Measurements from ENCODE around the gene ZNF592.
"Not testable (repeated sequence)": the region's sequence is repeated elsewhere in the genome, so short reads cannot be mapped to it uniquely, and the experiment has no call there.

Gene ZNF592

GRCh38 chr15:84832448-84833040, 84.2 kb downstream of the ZNF592 start:
- Mint-ChIP-seq H3K9me3 (ENCODE audit: low read depth) (no peaks in the 10 kb centered on the region), H3K4me1 (ENCODE audit: low read depth) (no peaks in the 10 kb centered on the region), H3K36me3 (no peaks in the 10 kb centered on the region), H3K4me3 (no peak overlapping the region), H3K27me3 (no peaks in the 10 kb centered on the region), H3K27ac (no peak overlapping the region)

- H3K27ac Mint-ChIP-seq, result no peak overlapping the region
- no peaks in the 10 kb centered on the region for H3K9me3 Mint-ChIP-seq (ENCODE audit: low read depth)
- H3K4me3 Mint-ChIP-seq, result no peak overlapping the region
- no peaks in the 10 kb centered on the region for H3K36me3 Mint-ChIP-seq
- no peaks in the 10 kb centered on the region for H3K4me1 Mint-ChIP-seq (ENCODE audit: low read depth)
- no peaks in the 10 kb centered on the region for H3K27me3 Mint-ChIP-seq
Observed at GRCh38 chr15:84833447-84834228, 85.2 kb downstream of the ZNF592 start.

- H3K4me3 Mint-ChIP-seq, result no peak overlapping the region
- H3K4me1 Mint-ChIP-seq (ENCODE audit: low read depth), result no peaks in the 10 kb centered on the region
Observed at GRCh38 chr15:84834229-84834955, 86.0 kb downstream of the ZNF592 start.

GRCh38 chr15:84834969-84835368, 86.6 kb downstream of the ZNF592 start:
- H3K4me3 Mint-ChIP-seq, result no peak overlapping the region
- H3K27me3 Mint-ChIP-seq, result no peaks in the 10 kb centered on the region
- no peak overlapping the region for H3K27ac Mint-ChIP-seq
- H3K36me3 Mint-ChIP-seq, result no peaks in the 10 kb centered on the region
- no peaks in the 10 kb centered on the region for H3K9me3 Mint-ChIP-seq (ENCODE audit: low read depth)
- H3K4me1 Mint-ChIP-seq (ENCODE audit: low read depth), result no peaks in the 10 kb centered on the region

More at GRCh38 chr15:84834229-84834955, 86.0 kb downstream of the ZNF592 start:
- no peaks in the 10 kb centered on the region for H3K36me3 Mint-ChIP-seq
- no peak overlapping the region for H3K27ac Mint-ChIP-seq
- H3K27me3 Mint-ChIP-seq, result no peaks in the 10 kb centered on the region
- H3K9me3 Mint-ChIP-seq (ENCODE audit: low read depth), result no peaks in the 10 kb centered on the region

- Mint-ChIP-seq H3K36me3 (no peaks in the 10 kb centered on the region), H3K9me3 (ENCODE audit: low read depth) (no peaks in the 10 kb centered on the region), H3K4me3 (no peak overlapping the region), H3K27me3 (no peaks in the 10 kb centered on the region), H3K27ac (no peak overlapping the region), H3K4me1 (ENCODE audit: low read depth) (no peaks in the 10 kb centered on the region)
Observed at GRCh38 chr15:84835661-84836337, 87.4 kb downstream of the ZNF592 start.

- H3K27me3 Mint-ChIP-seq, result no peaks in the 10 kb centered on the region
- no peaks in the 10 kb centered on the region for H3K36me3 Mint-ChIP-seq
- H3K4me3 Mint-ChIP-seq, result no peak overlapping the region
- no peak overlapping the region for H3K27ac Mint-ChIP-seq
- no peaks in the 10 kb centered on the region for H3K4me1 Mint-ChIP-seq (ENCODE audit: low read depth)
- no peaks in the 10 kb centered on the region for H3K9me3 Mint-ChIP-seq (ENCODE audit: low read depth)
Observed at GRCh38 chr15:84836844-84837243, 88.5 kb downstream of the ZNF592 start.

GRCh38 chr15:84839714-84840113, 91.3 kb downstream of the ZNF592 start:
- Mint-ChIP-seq H3K27ac (no peak overlapping the region), H3K36me3 (no peaks in the 10 kb centered on the region), H3K4me1 (ENCODE audit: low read depth) (no peaks in the 10 kb centered on the region), H3K9me3 (ENCODE audit: low read depth) (no peaks in the 10 kb centered on the region), H3K27me3 (no peaks in the 10 kb centered on the region), H3K4me3 (no peak overlapping the region)

- Mint-ChIP-seq H3K27ac (no peak overlapping the region), H3K36me3 (no peaks in the 10 kb centered on the region), H3K27me3 (no peaks in the 10 kb centered on the region), H3K4me1 (ENCODE audit: low read depth) (no peaks in the 10 kb centered on the region), H3K9me3 (ENCODE audit: low read depth) (no peaks in the 10 kb centered on the region), H3K4me3 (no peak overlapping the region)
Observed at GRCh38 chr15:84840255-84840654, 91.9 kb downstream of the ZNF592 start.

- no peak overlapping the region for H3K27ac Mint-ChIP-seq
Observed at GRCh38 chr15:84840741-84841429, 92.5 kb downstream of the ZNF592 start.

GRCh38 chr15:84842781-84843180, 94.4 kb downstream of the ZNF592 start:
- no peaks in the 10 kb centered on the region for H3K27me3 Mint-ChIP-seq
- no peak overlapping the region for H3K27ac Mint-ChIP-seq
- H3K36me3 Mint-ChIP-seq, result peaks cover 7% of the 10 kb centered on the region
- H3K4me1 Mint-ChIP-seq (ENCODE audit: low read depth), result no peaks in the 10 kb centered on the region
- H3K4me3 Mint-ChIP-seq, result no peak overlapping the region
- no peaks in the 10 kb centered on the region for H3K9me3 Mint-ChIP-seq (ENCODE audit: low read depth)

More at GRCh38 chr15:84840741-84841429, 92.5 kb downstream of the ZNF592 start:
- Mint-ChIP-seq H3K27me3 (no peaks in the 10 kb centered on the region), H3K36me3 (no peaks in the 10 kb centered on the region), H3K4me3 (no peak overlapping the region), H3K4me1 (ENCODE audit: low read depth) (no peaks in the 10 kb centered on the region), H3K9me3 (ENCODE audit: low read depth) (no peaks in the 10 kb centered on the region)

GRCh38 chr15:84844964-84845363, 96.6 kb downstream of the ZNF592 start:
- H3K4me3 Mint-ChIP-seq, result no peak overlapping the region
- peaks cover 5% of the 10 kb centered on the region for H3K9me3 Mint-ChIP-seq (ENCODE audit: low read depth)
- no peaks in the 10 kb centered on the region for H3K27me3 Mint-ChIP-seq
- no peak overlapping the region for H3K27ac Mint-ChIP-seq
- peaks cover 7% of the 10 kb centered on the region for H3K36me3 Mint-ChIP-seq
- no peaks in the 10 kb centered on the region for H3K4me1 Mint-ChIP-seq (ENCODE audit: low read depth)

- not testable (repeated sequence) for H3K4me3 Mint-ChIP-seq; H3K27ac Mint-ChIP-seq; H3K4me1 Mint-ChIP-seq (ENCODE audit: low read depth); H3K36me3 Mint-ChIP-seq; H3K27me3 Mint-ChIP-seq; H3K9me3 Mint-ChIP-seq (ENCODE audit: low read depth)
Observed at GRCh38 chr15:84845631-84846030, 97.2 kb downstream of the ZNF592 start.

- peaks cover 5% of the 10 kb centered on the region for H3K9me3 Mint-ChIP-seq (ENCODE audit: low read depth)
Observed at GRCh38 chr15:84846269-84846668, 97.9 kb downstream of the ZNF592 start.

GRCh38 chr15:84847382-84847781, 99.0 kb downstream of the ZNF592 start:
- H3K27ac Mint-ChIP-seq, result no peak overlapping the region
- H3K4me3 Mint-ChIP-seq, result no peak overlapping the region
- peaks cover 7% of the 10 kb centered on the region for H3K36me3 Mint-ChIP-seq
- H3K9me3 Mint-ChIP-seq (ENCODE audit: low read depth), result peaks cover 5% of the 10 kb centered on the region
- no peaks in the 10 kb centered on the region for H3K27me3 Mint-ChIP-seq
- H3K4me1 Mint-ChIP-seq (ENCODE audit: low read depth), result no peaks in the 10 kb centered on the region

More at GRCh38 chr15:84846269-84846668, 97.9 kb downstream of the ZNF592 start:
- H3K4me1 Mint-ChIP-seq (ENCODE audit: low read depth), result no peaks in the 10 kb centered on the region
- no peaks in the 10 kb centered on the region for H3K27me3 Mint-ChIP-seq
- peaks cover 7% of the 10 kb centered on the region for H3K36me3 Mint-ChIP-seq
- H3K4me3 Mint-ChIP-seq, result no peak overlapping the region
- H3K27ac Mint-ChIP-seq, result no peak overlapping the region

Data from activated naive CD8-positive, alpha-beta T cell (primary cell).